Activated naive CD4-positive, alpha-beta T cell (primary cell): ENCODE results near the gene SCRN1.

Experiments used
- DNase-seq, 4 experiments: peaks; one replicate each; lab custom pipeline; 2025; lab: John Stamatoyannopoulos, UW

The SCRN1 gene

DNA sequence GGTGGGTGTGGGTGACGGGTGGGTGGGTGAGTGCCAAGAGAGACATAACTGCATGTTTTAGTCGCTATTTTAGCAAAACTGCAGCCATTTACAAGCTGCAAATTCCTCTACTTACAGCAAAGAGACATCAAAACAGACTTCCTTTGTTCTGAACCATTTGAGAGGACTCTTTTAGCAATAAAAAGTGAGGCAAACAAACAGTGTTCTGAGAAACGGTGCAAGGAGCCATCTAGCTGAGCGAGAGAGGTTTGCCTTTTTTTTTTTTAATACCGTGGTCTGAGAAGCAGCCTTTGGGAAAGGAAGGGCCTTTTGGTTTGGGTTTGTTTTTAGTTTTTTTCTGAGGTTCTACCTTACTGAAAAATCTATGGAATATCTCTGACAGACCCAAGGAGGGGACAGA, 62.9 kb downstream of the SCRN1 start:
- DNase-seq = no peak

DNA sequence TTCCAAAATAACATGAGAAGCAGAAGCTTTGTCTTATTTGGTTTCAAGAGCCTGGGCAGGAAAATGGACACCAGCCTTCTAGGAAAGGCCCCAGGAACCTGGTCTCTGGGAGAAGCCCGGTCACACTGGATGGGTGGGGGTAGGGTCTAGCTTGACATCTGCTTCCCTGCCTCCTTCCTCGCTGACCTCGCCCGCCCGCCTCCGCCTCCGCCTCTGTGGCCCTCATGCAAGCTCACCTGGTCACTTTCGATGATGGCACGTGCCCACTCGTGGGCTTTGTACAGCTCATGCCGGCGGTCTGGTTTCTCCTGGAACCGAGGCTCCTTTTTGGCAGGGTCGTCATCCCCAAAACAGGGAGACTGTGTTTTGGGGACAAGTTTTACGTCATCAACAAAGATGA, 63.4 kb downstream of the SCRN1 start:
- DNase-seq = no peak

DNA sequence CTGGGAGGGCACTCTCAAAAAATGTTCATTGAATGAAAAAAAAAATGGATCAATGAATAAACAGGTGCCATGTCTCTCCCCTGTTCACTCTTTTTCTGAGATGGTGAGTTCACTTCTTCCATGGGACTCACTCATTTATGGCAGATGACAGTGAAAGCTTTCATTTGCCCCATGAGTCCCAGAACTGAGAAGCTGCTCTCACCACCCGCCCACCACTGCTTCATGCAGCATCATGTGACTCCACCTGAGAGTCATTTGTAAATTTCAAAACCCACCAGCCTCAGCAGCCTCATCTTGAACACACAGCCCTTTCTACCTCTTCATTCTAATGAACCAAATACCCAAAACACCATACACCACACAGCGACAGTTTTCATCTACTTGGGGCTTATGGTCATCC, 64.9 kb downstream of the SCRN1 start:
- no peak for DNase-seq

DNA sequence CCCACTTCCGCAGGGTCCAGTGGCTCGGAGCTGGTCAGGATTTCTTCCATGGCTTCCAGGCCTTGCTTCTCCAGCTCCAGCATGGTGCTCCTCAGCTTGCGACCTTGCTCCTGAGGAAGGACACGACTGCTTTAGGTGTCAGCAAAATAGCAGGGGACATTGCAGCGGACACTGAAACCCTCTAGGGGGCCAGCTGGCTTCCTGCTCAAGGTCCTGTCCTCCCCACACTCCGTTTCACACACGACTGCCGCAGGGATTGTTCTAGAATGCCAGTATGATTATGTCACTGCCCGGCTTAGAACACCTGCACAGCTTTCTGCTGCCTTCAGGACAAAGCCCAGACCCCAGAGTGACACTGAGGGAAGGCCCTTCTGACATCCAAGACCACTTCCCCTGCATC, 65.6 kb downstream of the SCRN1 start:
- no peak for DNase-seq

DNA sequence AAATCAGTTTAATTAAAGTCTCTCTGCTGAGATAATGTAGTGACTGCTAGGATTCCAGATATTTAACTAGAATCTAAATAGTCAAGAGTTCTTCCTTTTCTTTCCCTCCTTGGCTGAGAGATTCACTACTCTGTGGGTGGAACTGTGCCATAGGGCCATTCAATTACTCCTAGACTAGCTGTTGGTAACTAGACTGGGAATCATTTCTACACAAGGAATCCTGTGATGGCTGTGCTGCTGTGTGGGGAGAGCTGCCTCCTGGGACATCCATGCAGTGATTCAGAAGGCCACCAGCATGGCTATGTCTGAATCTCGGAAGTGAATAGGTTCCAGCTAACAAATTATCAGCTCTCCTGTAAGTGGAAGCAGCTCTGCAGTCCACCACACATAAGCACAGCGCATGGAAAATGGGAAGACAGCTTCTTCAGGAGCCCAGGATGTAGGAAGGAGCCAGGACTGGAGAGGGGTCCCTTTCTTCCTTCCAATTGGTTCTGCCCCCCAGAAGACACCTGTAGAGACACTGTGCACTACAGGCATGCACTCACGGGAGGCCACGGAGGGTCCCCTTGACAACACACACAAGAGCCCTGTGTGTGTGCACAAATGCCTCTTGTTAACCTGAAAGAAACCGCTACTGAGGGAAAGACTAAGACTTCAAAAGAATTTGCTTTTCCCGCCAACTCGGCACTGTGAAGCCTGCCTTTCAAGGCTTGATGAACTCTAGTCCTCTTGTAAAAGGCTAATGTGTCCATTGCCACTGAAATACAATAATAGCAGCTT, 66.5 kb downstream of the SCRN1 start:
- no peak for DNase-seq

DNA sequence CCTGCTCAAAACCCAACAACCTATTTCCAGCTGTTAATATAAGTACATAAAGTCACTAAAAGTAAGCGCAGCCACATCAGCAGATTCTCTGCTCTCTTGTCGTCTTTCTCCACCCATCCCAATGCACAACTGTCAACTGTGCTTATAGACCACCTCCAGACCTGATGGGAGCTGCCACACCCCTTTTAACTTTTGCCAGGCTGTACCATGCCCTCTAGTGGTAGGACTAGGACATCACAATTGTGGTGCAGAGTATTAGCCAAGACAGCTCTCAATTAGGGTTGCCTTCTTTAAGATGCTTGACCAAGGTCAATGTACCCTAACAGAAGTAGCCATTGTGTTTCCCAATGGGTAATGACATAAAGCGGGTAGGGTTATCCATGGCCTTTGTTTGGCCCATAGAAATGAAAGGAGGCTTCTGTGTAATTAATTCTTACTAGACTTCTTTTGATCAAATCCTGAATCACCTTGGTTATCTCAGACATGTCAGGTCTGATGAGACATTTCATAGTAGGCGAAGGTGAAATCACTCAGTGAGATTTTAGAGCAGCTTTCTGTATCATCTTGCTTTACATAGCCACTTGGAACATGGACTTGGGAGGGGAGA, 68.1 kb downstream of the SCRN1 start:
- DNase-seq = no peak

DNA sequence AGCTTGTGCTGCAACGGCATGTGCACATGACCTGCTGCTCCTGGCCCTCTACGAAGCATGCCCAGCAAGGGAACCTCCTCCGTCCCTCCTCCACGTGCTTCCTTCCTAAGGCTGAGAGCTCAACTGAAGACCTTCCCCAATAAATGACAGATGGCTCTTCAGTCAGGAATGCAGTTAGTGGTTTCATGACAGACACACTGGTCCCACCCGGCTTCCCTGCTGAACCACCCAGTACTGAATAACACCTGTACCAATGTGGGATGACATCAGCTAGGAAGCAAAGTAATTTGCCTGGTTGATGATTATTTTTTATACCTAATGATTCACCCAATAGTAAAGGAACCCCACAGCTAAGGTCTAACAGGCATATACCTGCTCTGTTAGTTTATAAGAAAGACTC, 69.1 kb downstream of the SCRN1 start:
- no peak for DNase-seq

DNA sequence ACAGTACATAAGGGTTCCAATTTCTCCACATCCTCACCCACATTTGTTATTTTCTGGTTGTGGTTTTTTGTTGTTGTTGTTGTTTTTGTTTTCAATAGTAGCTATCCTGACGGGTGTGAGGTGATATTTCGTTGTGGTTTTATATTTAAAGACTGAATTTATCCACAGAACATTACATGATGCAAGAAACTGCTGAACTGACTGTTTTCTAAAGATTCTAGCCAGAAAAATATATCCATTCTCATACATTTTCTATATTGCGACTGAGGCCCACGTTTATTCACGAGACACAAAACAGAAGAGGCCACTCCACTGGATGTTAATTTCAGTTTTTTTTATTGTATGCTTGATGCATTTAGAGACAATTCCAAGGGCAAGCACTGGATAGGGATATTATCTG, 69.8 kb downstream of the SCRN1 start:
- DNase-seq = no peak

DNA sequence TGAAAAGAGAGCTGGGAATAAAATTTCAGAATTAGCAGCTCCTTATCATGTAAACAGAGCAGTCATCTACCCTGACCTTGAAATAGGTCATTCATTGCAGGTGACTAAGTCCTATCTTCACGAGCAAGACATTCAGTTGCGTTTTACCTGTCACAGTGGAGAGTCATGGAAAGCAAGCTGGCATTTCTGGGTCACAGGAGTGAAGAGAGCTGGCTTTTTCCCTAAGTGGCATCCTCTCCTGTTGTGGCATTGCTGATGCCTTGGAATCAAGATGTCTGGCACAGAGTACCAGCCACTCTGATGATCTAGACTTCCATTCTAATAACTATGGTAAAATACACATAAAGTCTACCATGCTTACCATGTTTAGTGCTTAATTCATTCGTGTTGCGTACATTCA, 70.8 kb downstream of the SCRN1 start:
- DNase-seq = no peak

DNA sequence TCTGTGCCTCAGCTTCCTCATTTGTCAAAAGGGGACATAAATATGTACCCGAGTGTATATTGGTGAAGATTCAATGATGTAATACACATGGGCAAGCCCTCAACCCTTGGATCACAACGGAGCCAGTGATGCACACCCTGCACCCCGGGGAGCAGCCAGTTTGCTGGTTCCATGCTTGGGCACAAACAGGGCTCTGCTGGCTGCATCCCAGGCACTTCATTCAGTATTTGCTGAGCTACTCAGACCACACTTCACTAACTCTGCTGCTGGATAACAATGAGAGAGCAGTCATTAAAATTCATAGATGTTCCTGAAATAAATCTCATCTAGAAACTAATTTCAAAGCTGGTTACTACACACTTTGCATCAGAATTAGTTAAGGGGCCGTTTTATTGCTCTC, 72.0 kb downstream of the SCRN1 start:
- DNase-seq = no peak

DNA sequence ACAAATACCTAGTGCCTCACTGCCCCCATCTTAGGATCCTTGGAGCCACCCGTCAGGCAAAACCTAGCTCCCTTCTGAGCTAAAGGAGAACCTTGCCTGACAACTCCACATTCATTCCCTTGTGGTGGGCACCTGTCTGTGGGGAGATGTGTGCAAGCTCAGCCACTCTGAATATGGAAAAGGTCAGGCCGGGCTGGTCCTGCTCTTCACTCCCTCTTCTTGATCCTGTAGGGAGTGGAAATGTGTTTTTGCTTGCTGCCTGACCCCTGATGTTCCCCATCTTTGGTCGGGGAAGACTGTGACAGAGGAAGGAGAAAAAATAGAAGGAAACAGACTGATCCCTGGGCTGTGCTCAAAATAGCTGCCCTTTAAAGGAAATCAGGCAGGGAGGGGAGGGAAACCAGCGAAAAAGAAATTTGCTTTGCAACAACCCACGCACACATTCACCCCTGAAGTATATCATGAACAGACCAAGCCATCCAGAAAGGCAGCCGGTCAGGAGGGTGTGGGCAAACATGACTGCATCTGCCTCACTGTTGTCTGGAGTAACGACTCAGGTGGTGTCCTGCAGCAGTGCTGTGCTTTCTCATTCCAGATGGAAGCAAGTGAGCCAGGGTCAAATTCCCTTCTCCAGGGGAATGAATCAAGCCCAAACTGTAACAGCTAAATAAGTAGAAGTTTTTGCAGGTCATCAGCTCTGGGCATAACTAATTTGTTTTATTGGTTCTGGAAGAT, 74.0 kb downstream of the SCRN1 start:
- no peak for DNase-seq

DNA sequence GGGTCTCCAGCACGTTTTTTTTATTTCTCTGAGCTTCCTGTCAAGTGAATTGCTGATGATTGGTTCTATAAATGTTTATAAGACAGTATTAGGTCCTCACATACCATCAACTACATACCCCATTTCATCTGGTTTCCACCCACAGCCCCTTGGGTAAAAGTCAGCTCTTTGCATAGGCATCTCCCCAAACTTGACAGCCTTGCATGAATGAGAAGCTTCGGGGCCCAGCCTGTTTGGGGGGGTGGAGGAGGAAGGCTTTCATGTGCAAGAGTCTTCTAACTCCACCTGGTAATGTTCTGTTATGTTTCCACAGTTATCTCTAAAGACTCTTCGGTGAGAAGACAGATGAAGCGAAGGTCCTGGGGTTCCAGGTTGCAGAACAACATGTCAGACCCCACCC, 75.4 kb downstream of the SCRN1 start:
- no peak for DNase-seq

DNA sequence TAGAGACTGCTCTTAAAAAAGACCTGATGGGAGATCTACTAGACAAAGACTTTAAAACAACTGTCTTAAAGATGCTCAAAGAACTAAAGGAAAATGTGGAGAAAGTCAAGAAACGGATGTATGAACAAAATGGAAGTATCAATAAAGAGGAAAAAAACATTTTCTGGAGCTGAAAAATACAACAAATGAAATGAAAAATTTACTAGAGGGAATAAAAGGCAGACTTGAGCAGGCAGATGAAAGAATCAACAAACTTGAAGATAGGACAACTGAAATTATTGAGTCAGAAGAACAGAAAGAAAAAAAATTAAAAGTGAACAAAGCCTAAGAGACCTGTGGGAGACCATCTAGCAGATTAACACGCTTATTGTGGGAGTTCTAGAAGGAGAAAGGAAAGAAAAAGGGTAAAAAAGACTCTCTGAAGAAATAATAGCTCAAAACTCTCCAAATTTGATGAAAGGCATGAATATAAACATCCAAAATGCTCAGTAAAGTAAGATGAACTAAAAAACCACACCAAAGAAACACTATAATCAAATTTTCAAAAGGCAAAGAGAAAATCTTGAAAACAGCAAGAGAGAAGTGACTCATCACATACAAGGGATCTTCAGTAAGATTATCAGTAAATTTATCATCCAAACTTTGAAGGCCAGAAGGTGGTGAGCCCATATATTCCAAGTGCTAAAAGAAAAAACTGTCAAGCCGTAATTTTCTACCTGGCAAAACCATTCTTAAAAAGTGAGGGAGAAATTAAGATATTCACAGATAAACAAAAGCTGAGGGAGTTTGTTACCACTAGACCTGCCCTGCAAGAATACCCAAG, 83.2 kb downstream of the SCRN1 start:
- DNase-seq = no peak

DNA sequence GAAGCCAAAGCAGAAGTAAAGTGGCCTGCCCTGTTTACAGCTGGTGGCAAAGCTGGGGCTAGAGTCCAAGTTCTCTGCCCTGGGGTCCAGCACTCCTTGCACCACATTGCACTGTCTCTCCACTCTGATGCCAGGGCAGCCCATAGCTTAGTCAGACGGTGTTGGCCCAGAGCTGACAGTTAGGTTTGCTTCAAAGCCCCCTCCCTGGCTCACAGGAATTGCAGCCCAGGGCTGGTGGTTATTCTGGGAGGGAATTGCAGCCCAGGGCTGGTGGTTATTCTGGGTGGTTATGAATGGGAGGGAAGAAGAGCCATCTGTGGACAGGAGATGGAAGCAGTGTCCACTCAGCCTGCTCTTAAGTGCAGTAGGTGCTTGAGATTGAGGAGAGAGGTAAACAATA, 88.9 kb downstream of the SCRN1 start:
- DNase-seq = no peak

DNA sequence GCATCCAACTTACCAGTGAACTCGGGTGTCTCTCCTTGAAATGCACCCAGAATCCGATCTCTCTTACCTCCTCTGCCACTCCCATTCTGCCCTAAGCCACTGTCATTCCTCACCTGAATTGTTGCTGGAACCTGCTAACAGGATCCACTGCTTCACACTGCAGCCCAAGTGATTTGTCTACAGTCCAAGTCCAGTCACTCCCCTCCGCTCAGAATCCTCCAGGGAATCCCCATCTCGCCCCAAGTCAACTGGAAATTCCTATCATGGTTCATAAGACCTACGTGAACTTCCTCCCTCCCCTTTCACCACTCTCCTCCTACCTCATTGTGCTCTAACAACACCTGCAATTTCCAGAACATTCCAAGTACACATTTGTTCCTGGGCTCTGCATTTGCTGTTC, 91.3 kb downstream of the SCRN1 start:
- DNase-seq = no peak

DNA sequence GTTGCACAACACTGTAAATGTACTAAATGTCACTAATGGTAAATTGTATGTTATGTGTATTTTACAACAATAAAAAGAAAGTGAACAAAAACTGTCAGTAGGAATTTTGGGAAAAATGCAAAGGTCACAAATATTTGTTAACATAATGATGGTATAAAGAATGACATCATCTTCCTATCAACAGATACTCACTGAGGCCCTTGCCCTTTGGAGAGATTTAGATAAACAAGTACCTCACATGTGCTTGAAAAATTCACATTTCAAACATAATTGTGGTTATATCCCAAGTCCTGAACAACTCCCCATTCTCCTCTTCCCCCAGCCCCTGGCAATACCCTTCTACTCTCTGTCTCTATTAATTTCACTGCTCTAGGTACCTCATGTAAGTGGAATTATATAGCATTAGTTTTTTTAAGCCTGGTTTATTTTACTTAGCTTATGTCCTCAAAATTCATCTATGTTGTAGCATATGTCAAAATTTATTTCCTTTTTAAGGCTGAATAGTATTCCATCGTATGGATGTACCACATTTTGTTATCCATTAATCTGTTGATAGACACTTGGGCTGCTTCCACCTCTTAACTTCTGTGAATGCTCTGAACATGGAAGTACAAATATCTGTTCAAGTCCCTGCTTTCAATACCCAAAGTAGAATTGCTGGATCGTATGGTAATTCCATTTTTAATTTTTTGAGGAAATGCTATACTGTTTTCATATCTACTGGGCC, 92.8 kb downstream of the SCRN1 start:
- no peak for DNase-seq

DNA sequence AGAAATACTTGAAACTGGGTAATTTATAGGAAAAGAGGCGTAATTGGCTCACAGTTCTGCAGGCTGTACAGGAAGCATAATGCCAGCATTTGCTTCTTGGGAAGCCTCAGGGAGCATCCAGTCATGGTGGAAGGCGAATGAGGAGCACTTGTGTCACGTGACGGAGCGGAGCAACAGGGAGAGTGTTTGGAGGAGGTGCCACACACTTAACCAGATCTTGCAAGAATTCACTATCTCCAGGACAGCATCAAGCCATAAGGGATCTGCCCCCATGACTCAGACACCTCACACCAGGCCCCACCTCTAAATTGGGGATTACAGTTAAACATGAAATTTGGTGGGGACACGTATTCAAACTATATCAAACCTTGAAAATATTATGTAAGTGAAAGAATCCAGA, 94.0 kb downstream of the SCRN1 start:
- DNase-seq = no peak

DNA sequence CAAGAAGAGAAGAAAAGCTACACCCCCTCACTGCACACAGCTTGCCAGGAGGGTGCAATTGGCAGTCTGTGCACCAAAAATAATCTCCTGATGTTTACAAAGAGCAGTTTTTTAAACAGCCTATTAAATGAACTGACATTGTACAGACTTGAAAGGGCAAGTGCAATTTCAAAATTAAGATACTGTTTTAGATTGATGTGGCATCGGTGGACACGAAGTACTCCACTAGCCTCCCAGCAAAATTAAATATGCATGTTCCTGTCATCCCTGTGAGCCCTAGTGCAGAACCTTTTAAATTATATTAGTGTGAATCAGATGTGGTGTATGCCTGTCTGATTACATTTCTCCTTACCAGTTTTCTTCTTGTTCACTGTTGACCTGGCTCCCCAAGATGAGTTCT, 95.3 kb downstream of the SCRN1 start:
- no peak for DNase-seq

DNA sequence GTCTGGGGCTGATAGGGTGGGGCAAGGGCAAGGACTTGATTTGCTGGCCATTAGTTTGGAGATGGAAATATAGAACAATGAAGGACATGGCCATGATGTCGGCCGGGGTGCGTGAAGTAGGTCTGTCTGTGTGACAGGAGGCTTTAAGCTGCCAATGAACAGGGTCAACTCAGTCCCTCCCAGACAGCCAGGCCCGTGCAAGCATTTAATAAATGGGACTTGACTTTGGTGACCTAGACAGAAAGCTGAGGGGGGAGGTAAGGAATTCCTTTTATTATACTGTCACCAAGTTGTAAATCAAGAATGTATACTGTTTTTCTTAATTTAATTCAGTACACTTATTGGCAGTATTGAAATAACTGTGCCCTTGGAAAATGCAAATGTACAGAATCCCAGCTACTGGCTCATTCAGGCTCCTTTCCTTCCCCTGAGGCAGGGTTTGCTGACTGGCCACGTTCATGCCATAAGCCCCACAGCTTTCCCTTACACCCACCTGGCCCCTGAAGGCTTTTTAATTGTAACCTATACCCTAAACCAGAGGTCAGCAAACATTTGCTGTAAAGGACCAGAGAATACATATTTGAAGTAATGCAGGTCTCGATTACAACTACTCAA, 96.1 kb downstream of the SCRN1 start:
- no peak for DNase-seq

DNA sequence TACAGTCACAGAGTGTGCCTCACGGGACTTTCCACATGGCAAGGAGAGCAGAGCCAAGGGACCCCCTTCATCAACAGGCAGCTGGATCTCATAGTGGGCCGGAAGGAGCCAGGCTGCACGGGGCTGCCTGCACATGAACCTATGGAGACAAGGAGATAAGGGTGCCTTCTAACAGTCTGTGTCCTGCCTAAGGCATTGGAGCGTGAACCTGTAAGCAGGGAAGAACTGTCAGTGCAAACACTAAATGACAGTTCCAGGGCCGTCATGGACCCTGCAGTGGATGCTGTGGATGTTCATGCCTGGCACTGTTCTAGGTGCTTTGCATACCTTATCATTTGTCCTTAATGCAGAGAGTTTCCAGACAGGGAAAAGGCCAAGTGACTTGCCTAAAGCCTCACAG, 97.4 kb downstream of the SCRN1 start:
- DNase-seq = no peak

DNA sequence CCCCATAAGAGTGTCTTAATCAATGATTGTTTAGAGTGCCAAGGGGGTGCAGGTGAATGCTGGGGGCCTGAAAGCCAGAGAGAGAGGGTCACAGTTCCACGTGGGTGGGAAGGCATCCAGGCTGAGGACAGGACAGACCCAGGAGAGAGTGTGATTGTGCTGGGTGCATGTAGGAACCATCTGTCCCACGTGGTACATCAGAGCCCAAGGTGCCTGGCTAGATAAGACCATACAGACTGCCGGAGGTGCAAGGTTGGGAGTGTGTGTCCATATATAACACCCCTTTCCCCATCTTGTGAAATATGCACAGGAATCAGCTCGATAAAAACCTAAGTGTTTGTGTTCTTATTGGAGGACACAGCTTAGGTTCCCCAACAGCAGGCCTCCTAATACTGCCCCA, 97.8 kb downstream of the SCRN1 start:
- DNase-seq = no peak
